NK-92 (cell line): ENCODE results near the gene ANKEF1.
"Not testable (repeated sequence)": the region's sequence is repeated elsewhere in the genome, so short reads cannot be mapped to it uniquely, and the experiment has no call there.

Experiments used
- DNase-seq: peaks from one replicate; lab custom pipeline; 2025; ENCODE audit not compliant: unreplicated experiment; lab: John Stamatoyannopoulos, UW

ANKEF1 gene

DNA sequence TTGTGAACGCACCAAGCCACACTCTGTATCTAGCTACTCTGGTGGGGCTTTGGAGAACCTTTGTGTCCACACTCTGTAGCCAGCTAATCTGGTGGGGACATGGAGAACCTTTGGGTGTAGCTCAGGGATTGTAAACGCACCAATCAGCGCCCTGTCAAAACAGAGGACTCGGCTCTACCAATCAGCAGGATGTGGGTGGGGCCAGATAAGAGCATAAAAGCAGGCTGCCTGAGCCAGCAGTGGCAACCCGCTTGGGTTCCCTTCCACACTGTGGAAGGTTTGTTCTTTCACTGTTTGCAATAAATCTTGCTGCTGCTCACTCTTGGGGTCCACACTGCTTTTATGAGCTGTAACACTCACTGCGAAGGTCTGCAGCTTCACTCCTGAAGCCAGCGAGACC, 2.5 kb upstream of the ANKEF1 start:
- not testable (repeated sequence) for DNase-seq

GRCh38 chr20:10033905-10034650, 709 bp upstream of the ANKEF1 start:
- DNase-seq = no peak

DNA sequence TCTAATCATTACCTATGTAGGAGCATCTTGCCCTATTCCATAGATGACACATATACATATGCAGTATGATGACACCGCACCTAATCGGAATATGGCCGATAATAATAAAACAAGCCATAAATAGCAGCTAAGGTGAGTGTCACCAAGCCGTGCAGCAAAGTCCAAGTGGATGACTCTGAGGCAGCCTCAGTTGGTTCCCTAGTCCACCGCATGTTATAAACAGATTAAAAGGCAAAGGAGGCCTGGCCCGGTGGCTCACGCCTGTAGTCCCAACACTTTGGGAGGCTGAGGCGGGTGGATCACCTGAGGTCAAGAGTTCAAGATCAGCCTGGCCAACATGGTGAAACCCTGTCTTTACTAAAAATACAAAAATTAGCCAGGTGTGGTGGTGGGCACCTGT, 1.5 kb downstream of the ANKEF1 start:
- DNase-seq = not testable (repeated sequence)

GRCh38 chr20:10040070-10040975, 5.5 kb downstream of the ANKEF1 start:
- DNase-seq = no peak

GRCh38 chr20:10042086-10042485, 7.3 kb downstream of the ANKEF1 start:
- no peak for DNase-seq

DNA sequence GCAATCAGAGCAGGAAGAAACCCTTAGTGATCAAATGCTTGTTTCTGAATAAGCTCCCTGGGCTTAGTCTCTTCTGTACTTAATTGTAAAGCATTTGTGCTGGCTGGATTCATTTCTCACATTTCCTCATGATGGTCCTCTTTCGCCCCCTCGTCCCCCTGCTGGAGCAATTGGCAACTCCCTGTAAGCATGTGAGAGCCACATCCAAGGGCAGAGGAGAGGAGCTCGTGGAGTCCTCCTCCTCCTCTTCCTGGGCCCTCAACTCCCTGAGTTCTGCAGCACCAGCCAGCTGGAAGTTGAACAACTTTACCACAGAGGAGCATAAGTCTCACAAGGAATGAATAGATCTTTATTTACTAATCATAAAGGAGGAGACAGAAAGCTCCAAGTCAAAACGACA, 12.6 kb downstream of the ANKEF1 start:
- no peak for DNase-seq

DNA sequence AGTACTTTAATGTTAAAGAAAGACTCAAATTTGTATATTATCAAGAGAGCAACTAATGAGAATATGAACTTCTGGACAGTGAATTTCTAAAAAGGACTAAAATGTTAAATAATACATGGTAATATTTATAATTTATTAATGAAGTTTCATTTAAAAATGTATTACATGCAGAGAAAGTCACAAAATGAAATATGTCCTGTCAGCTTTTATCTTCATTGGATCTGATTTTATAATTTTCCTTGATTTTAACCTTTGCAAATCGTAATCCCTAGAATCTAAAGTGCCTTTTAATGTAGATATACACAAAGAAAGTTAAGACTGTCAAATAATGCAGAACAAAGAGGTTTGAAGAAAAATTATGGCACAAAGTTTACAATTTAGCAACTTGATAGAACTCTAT, 16.4 kb downstream of the ANKEF1 start:
- no peak for DNase-seq

DNA sequence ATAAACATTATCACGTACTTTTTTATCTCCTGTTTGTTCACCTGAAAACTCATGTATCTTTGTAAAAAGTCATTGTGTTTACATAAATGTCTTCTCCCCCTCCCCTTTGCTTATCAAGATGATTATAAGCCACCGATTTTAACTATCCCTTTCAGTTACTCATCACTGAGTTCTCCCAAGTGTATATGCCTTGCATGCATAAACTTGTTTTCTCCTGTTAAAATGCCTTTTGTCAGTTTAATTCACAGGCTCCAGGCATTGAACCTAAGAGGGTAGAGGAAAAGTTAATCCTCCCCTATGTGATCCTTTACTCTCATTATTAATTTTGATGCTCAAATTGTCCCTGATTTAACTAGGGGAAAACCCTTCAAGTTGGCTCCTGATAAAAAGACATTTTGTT, 24.2 kb downstream of the ANKEF1 start:
- no peak for DNase-seq

- no peak for DNase-seq
These were observed 25.4 kb downstream of the ANKEF1 start for GRCh38 chr20:10060226-10060625.

- DNase-seq = no peak
These were observed 26.9 kb downstream of the ANKEF1 start for GRCh38 chr20:10061641-10062040.

- no peak for DNase-seq
These were observed 28.7 kb downstream of the ANKEF1 start for GRCh38 chr20:10063482-10063881.

- DNase-seq = no peak
These were observed 29.8 kb downstream of the ANKEF1 start for GRCh38 chr20:10064611-10065010.

GRCh38 chr20:10065154-10065833, 30.5 kb downstream of the ANKEF1 start:
- no peak for DNase-seq

DNA sequence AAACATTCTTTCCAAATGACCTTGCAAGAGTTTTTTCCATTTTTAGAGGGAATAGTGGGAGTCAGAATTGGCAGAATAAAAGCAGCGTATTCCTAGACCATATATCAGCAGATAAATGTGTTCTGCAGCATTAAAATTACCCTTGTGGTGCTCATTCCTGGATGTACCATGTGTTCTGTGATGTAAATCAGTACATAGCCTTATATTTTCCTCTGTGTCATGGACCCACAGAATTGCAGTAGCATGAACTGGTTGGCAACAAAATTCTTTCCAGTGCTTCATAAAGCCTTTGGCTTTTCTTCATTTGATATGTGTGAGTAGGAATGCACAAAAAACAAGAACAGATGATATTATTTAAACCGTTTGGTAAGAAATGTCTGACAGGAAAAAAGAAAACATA, 32.5 kb downstream of the ANKEF1 start:
- DNase-seq = no peak

DNA sequence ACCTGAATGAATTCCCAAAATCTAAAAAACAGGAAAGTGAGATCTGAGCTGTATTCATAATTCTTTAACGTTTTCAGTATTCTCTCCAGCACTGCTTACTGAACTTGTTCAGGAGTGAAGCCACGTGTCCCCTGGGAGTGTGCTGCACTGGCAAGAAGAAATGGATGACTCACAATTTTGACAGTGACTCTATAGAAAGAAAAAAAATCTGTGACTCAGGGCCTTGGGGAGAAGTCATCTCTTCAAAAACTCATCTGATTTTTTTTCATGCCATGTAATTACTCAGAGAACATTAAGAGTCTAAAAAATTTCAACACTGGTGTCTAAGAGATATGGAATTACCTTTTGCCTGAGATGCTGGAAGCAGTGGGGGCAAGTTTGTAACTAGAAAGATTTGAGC, 39.7 kb downstream of the ANKEF1 start:
- no peak for DNase-seq

- DNase-seq = no peak
These were observed 40.8 kb downstream of the ANKEF1 start for GRCh38 chr20:10075606-10076005.

GRCh38 chr20:10076126-10077080, 41.6 kb downstream of the ANKEF1 start:
- DNase-seq = no peak

DNA sequence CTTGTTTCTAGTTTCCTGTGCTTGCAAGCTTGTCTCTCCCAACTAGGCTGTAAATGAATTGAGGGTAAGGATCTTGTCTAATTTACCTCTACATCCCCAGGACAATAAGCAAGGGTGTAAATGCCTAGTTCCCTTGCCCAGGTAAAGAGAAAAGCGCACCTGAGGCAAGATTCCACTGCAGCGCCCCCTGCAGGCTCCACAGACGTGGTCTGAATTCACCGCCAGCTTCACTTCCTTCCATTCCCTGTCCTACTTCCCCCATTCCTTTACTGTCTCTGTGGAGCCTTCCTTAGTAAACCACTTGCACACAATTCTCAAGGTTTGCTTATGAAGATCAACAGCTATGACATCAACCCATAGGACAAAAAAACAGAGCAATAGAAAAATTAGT, 42.3 kb downstream of the ANKEF1 start:
- no peak for DNase-seq

DNA sequence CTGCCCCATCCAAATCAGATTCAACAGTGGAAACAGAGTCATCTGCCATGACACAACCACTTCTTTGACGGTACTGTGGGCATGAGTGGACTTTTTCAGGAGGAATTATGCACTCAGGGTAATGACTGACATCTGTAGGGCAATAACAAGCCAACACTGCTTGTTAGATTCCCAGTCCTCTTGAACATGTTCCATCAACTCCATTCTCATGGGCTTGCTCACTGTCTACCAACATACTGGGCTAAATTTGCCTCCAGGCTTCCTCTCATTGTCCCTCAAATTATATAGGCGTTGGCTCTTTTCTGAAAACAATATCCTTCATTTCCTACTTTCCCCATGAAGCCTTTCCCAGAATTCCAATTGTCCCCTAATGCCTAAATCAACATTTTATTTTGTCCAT, 43.1 kb downstream of the ANKEF1 start:
- DNase-seq = no peak

- DNase-seq = no peak
These were observed 43.6 kb downstream of the ANKEF1 start for GRCh38 chr20:10078403-10078802.

GRCh38 chr20:10079964-10080363, 45.2 kb downstream of the ANKEF1 start:
- DNase-seq = no peak
